D341Med (cell line): ENCODE measurements around the gene NR2F1-AS1.

Experiments used
- DNase-seq: peaks from one replicate; pipeline ENCODE4 v3.0.0; 2012; ENCODE audit warnings: low spot score

NR2F1-AS1 gene

DNA sequence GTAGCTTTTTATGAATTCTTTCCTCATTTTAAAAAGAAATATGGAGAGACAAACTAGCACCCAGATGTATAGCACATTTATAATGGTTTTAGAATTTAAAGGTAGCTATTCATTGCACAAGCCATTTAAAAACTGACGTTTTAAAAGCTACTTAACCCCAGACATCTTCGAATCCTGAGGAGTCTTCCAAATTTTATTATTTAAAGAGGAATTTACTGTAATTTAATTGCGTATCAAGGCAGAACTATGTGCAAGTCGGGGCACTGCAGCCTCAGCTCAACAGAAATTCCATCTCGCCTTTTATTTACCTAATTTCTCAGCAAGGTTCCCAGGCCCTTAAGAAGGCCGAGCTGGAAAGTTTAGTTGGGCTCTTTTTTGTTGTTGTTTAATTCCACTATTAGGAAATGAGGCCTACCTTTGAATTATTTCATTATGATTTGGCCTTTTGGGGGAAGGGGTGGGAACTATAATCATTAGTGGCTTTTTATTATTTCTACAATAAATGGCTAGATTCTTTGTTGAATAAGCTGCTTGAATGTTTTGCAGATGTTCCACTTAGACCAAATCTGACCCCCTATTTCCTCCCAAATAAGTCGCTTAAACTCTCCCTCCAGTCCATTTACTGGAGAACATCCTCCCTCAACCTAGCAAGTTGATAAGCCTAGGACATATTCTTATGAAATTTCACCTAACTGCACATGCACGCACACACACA, 22.2 kb upstream of the NR2F1-AS1 start:
- no peak for DNase-seq

GRCh38 chr5:93602241-93603077, 21.4 kb upstream of the NR2F1-AS1 start:
- DNase-seq = no peak

DNA sequence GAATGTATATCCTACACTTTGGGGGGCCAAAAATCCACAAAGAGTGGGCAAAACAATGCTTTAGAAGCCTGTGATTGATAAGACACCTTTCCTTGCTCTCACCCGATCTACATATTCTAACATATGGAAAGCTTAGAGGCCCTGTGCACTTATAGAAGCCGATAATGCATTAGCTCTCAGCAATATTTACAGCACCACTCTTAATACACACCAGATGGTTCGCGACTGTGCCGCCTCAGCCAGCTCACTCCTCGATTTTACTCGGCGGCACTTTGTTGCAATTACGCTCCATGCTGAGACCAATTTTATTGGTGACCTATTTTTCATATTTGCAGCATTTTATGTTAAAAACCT, 20.8 kb upstream of the NR2F1-AS1 start:
- DNase-seq = no peak

DNA sequence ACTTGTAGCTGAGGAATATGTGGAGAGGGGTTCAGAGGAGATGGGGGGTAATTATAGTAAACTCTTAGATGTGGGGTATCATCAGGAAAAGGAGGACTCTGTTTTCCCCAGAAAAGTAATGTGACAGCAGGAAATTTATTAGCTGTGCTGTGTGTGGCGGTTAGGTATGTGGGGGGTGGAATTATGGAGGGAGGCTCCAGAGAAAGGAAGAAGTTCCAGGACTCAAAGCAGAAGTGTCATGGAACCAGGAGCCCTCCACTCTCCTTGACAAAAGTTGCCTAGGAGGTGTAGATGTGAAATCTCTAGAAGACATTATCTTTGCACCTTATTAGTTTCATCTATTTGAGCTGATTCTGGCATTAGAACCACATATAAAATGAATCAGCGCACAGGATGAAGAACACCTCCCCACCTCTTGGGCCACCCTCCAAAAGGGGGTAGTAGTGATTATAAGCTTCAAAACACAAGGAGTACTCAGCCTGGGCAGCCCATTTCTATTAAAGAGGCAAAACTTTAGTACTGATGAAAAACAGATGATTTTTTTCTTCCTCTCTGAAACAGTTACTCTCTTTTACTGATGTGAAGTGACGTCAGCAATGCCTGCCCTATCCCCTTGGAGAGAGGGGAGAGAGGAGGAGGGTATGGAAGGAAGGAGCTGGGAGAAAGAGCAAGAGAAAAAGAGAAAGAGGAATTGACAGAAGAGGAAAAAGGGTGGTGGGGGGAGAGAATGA, 20.2 kb upstream of the NR2F1-AS1 start:
- DNase-seq = no peak

DNA sequence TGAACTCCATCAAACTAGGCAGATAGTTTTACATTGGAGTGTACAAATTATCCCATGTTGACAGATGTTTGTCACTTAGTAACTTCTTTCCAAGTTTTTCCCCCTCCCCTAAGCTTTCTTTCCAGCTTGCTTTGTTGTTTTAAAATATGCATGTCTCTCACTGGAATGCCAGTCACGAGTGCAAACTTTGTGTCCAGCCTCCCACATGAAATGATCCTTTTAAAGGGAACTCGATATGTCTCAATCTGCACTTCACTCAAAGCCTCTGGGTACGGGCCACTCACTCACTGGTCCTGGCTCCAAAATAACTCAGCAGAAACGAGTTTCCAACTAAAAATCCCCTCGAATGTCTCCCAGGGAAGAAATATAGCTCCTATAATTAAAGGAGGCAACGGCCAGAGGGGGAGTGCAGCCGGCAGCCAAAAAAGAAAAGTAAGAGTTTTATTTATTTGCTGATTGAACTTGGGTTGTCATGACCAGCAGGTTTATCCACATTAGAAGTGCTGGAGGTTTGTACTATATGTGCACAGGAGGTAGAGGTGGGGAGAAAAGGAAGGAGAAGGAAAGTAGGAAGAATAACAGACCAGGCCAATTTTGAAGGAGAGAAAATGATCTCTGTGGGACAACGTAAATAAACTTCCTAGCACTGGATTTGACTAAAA, 19.5 kb upstream of the NR2F1-AS1 start:
- no peak for DNase-seq

GRCh38 chr5:93599399-93600120, 18.5 kb upstream of the NR2F1-AS1 start:
- no peak for DNase-seq

GRCh38 chr5:93599001-93599379, 18.0 kb upstream of the NR2F1-AS1 start:
- DNase-seq = no peak

DNA sequence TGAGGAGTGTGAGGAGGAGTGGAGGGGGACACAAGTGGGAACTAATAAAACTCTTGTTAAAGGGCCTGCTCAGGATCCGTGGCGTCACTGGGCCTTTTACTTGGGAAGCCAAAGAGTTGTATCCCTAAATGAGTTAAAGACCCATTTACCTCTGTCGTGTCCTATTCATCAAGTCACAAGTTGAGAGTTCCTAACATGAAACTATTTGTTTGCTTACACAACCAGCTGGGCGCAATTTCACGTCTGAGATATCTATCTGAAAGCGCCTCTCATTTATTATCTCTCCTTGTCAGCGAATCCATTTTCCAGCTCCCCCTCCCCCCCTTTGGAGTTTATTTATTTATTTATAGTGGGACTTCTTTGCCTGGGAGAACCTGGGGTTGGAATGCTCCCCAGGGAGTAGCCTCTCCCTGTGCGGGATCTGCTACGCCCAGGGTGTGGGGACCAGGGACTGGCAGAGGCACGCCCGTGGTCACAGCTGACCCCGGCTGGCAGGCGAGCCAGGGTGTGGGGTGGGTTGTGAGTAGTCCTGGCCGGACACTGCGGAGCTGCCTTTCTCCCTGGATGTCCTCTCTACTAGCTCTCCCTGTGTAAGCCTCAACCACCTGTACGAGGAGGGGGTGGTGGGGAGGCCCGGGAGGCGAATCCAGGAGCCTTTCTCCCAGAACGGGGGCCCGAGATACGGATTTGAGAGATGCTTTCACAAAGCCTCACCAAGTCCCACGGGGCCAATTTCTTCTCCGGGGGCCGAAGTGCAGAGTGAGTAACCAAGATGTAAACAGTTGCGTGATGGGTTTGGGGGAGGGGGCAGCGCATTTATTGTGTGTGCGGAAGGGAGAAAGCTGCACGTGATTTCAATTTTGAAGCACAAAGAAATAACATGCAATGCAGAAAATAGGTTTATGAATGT, 17.3 kb upstream of the NR2F1-AS1 start:
- DNase-seq = no peak

DNA sequence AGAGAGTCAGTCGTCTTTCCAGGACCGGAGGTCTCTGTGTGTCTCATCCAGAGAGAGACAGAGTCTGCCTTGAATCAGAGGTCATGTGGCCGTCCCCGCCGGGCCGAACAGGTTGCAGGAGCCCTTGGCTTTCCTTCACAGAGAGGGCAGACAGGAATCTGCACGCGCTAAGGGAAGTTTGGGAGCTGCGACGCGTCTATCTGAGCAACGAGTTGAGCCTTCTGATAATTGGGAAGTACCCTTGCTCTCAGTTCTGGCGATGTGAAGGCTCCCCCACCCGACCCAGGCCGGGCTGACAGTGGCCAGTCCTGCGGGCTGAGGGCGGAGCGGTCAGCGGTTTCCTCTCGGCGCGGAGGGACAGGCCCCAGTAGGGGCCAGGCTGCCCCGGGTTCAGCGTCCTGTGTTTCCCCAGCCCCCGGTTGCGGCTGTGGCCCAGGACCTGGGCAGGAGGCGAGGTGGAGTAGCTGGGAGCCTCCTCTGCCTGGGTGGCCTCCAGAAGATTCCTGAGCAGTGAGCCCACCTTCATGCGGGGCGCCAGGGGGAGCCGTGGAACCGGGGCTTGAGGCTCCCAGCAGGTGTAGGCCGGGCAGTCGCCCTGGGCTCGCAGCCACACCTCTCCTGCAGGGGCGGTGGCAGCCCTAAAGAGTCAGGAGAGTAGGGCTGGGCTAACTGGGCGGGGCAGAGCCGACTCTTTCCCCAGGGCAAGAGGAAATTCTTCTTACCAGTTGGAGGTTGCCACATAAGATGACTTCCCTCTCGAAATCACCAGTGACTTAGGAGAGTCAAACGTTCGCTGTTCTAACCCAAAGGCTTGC, 15.9 kb upstream of the NR2F1-AS1 start:
- no peak for DNase-seq

- DNase-seq = no peak
Measured at GRCh38 chr5:93596310-93596675, 15.3 kb upstream of the NR2F1-AS1 start.

- no peak for DNase-seq
Measured at GRCh38 chr5:93595420-93596147, 14.6 kb upstream of the NR2F1-AS1 start.

DNA sequence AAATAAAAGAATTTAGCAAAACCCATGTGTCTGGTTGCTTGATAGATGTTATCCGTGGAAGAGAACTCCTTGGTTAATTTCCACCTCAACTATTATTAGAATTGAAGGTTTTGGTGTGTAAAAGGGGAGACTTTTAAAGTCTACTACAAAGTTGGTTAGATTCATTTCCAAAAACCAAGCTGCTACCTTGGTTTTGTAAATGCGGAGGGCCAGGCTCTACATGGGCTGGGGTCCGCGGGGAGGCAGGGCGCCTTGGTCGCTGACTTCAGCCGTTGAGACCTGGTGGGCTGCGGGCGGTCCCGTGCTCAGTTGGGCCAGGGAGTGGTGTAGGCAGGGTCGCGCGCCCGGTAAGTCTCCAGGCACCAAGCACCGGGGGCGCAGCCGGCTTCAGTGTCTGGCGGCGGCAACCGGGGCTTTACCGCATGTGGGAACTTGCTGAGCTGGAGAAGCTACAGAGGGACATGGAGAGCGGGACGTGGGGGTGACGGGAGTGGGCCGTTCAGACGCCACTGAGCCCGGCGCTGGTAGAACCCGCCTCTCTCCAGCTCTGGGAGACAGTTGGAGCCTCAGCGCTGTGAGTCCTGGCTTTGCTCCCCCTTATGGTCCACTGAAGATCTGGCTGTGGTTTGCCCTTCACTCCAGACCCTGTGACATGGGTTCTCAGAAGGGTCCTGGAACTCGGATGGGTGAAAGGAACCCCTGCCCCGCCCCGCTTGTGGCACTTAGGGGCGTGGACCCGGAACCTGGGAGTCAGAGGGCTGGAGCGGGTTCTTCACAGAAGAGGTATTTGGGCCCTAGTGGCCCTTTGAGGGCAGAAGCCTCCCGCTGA, 13.8 kb upstream of the NR2F1-AS1 start:
- no peak for DNase-seq

DNA sequence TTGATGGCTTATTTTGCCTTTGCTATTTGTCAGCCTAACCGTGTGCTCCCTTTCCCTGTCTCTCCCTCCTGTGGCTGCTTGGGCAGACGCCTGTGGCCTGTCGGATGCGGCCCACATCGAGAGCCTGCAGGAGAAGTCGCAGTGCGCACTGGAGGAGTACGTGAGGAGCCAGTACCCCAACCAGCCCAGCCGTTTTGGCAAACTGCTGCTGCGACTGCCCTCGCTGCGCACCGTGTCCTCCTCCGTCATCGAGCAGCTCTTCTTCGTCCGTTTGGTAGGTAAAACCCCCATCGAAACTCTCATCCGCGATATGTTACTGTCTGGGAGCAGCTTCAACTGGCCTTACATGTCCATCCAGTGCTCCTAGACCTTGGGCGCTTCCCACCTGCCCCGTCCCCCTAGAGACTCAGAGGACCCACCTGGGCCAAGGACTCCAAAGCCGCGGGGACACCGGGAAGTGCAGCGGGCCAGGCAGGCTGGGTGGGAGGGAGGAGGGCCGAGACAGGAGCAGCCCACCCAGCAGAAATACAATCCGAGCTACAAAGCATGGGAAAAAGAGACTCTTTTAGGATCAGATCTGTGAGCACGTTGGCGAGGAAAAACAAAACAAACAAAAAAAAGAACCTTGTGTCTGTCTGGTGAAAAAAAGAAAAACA, 12.6 kb upstream of the NR2F1-AS1 start:
- DNase-seq = no peak

DNA sequence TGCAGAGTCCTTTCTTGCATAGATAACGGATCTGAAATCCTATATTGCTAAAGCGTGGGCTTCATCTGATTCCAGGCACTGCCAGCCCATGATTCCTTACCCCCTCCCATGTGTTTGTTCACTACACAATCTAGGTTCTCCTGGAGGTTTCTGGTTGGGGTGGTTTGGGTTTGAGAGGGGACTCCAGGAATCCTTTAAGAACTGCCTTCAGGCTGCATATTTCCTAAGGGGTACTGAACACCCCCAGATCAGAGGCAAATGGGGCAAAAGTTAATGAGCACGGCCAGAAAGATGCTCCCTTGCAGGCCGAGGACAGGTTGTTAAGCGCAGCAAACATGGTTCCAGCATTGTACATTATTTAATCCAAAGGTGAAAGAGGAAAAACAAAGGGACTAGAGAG, 11.9 kb upstream of the NR2F1-AS1 start:
- no peak for DNase-seq

DNA sequence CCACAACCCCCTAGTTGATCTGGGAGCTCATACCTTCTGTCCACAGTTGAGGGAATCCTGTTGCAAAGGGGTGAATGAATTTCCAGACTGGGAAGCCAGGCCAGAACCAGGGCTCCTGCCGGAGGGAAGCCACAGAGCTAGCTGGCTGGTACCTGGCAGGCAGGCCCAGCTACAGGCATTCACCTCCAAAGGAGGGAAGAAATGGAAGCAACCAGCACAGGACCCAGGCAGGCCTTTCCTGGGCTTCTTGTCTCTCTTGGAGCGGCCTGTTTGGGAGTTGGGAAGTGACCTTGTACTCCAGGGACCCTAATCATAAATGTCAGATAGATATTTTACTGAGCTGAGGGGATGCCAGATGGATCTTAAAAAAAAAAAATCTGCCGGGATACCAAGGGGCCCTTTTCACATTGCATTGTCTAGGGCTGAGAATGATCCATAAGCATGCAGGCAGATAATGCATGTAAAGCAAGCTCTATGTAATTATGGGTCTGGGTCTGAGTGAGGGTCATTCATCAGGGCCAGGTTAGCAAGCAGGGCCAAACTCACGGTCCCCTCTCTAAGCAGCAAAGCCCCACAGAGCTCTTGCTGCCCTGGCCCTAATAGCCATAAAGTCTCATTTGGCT, 10.4 kb upstream of the NR2F1-AS1 start:
- DNase-seq = no peak

GRCh38 chr5:93590493-93590892, 9.5 kb upstream of the NR2F1-AS1 start:
- no peak for DNase-seq

GRCh38 chr5:93589829-93590215, 8.8 kb upstream of the NR2F1-AS1 start:
- no peak for DNase-seq
